ENCODE measurements around the gene PPP2R2C. TPM values are rescaled to one million over a fixed set of nuclear protein-coding genes. Genes with fewer than 3 reads are reported as not detected.

Gene PPP2R2C
- total RNA-seq, 1 experiment from 2014 or later = 26.7 TPM

DNA sequence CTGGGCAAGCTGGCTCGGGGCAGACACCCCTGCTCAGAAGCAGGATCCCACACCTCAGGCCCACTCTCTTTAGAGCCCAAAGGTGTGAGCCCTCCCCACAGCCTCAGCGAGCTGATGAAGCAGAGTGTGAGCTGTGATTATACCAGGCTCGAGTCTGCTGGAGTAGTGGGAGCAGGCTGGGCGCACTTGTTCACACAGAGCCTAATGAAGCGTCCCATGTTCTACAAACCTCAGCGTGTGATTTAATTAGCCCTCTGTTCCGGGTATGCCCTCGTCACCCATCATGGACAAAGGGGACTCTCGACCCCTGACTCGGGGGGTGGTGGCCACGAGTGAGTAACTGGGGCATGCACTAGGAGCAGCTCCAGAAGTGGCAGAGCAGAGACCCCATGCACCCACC is 62.3 kb downstream of the PPP2R2C start:
- no peak for ATAC-seq
- H3K27ac ChIP-seq (ENCODE audit: low read length) = no peak overlapping the region
- DNase-seq (ENCODE audit: low read depth, low spot score) = no peak
- CTCF ChIA-PET = no interaction called here
- POLR2A ChIA-PET = no interaction called here
- no peaks in the 10 kb centered on the region for H3K36me3 ChIP-seq (ENCODE audit: control insufficient read depth, insufficient read depth, low read length)
- no peak overlapping the region for H3K4me3 ChIP-seq (ENCODE audit: low read depth in 2 of 2, low read length in 2 of 2)
- no peaks in the 10 kb centered on the region for H3K9me3 ChIP-seq (ENCODE audit: control insufficient read depth, insufficient read depth, low read depth, low read length)
- BruUV-seq (replicated peaks) = no TSS peak
- no peaks in the 10 kb centered on the region for H3K27me3 ChIP-seq (ENCODE audit: control insufficient read depth, insufficient read depth, low read length)
- in situ Hi-C loops (cut with HindIII; ENCODE audit: low pct_unique_long_range_greater_than_20kb, low sequenced_read_pairs) = no loop called here
- peaks cover 5% of the 10 kb centered on the region; the same call in 1 of the 2 replicates for H3K4me1 ChIP-seq (ENCODE audit: control insufficient read depth, insufficient read depth, low read length)
- no peak for TF ChIP-seq TCF7L2 (IDR thresholded peaks at IDR 0.05; ENCODE audit: low read depth, low read length)
- no peak for TF ChIP-seq SIN3A (IDR thresholded peaks at IDR 0.05; ENCODE audit: borderline replicate concordance, insufficient read depth, low read depth, low read length)
- TF ChIP-seq, protein P1, sequence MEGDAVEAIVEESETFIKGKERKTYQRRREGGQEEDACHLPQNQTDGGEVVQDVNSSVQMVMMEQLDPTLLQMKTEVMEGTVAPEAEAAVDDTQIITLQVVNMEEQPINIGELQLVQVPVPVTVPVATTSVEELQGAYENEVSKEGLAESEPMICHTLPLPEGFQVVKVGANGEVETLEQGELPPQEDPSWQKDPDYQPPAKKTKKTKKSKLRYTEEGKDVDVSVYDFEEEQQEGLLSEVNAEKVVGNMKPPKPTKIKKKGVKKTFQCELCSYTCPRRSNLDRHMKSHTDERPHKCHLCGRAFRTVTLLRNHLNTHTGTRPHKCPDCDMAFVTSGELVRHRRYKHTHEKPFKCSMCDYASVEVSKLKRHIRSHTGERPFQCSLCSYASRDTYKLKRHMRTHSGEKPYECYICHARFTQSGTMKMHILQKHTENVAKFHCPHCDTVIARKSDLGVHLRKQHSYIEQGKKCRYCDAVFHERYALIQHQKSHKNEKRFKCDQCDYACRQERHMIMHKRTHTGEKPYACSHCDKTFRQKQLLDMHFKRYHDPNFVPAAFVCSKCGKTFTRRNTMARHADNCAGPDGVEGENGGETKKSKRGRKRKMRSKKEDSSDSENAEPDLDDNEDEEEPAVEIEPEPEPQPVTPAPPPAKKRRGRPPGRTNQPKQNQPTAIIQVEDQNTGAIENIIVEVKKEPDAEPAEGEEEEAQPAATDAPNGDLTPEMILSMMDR (IDR thresholded peaks at IDR 0.05) = no peak
- no peak for TF ChIP-seq REST (IDR thresholded peaks at IDR 0.05; ENCODE audit: insufficient read depth in 1 of 2, low read depth in 2 of 2, low read length in 1 of 2)
- TF ChIP-seq POLR2AphosphoS5 (IDR thresholded peaks at IDR 0.05; ENCODE audit: low read depth, low read length) = no peak
- intact Hi-C loops (cut with micrococcal nuclease; ENCODE audit: unreplicated experiment) = no loop called here

- intact Hi-C loops (cut with micrococcal nuclease; ENCODE audit: unreplicated experiment) = no loop called here
- no peak for TF ChIP-seq POLR2AphosphoS5 (IDR thresholded peaks at IDR 0.05; ENCODE audit: low read depth, low read length)
- TF ChIP-seq, protein P1 (IDR thresholded peaks at IDR 0.05) = no peak
- TF ChIP-seq SIN3A (IDR thresholded peaks at IDR 0.05; ENCODE audit: borderline replicate concordance, insufficient read depth, low read depth, low read length) = no peak
These were observed 63.0 kb downstream of the PPP2R2C start for GRCh38 chr4:6409381-6409780.

More at GRCh38 chr4:6409381-6409780, 63.0 kb downstream of the PPP2R2C start:
- no peaks in the 10 kb centered on the region for H3K9me3 ChIP-seq (ENCODE audit: control insufficient read depth, insufficient read depth, low read depth, low read length)
- ATAC-seq (no peak), DNase-seq (ENCODE audit: low read depth, low spot score) (no peak)
- no TSS peak for BruUV-seq (replicated peaks)
- in situ Hi-C loops (cut with HindIII; ENCODE audit: low pct_unique_long_range_greater_than_20kb, low sequenced_read_pairs) = no loop called here
- peaks cover 5% of the 10 kb centered on the region; the same call in 1 of the 2 replicates for H3K4me1 ChIP-seq (ENCODE audit: control insufficient read depth, insufficient read depth, low read length)
- no peaks in the 10 kb centered on the region for H3K27me3 ChIP-seq (ENCODE audit: control insufficient read depth, insufficient read depth, low read length)
- no peak overlapping the region for H3K27ac ChIP-seq (ENCODE audit: low read length)
- no peaks in the 10 kb centered on the region for H3K36me3 ChIP-seq (ENCODE audit: control insufficient read depth, insufficient read depth, low read length)
- no peak overlapping the region for H3K4me3 ChIP-seq (ENCODE audit: low read depth in 2 of 2, low read length in 2 of 2)
- ChIA-PET CTCF (no interaction called here), POLR2A (no interaction called here)
